ENCODE results near the gene ERICH4. TPM values are rescaled to one million over a fixed set of nuclear protein-coding genes. Genes with fewer than 3 reads are reported as not detected.
"Not testable (repeated sequence)": the region's sequence is repeated elsewhere in the genome, so short reads cannot be mapped to it uniquely, and the experiment has no call there.

The ERICH4 gene
- total RNA-seq, 3 donors from 2014 or later (not counting 1 experiment from before 2014, with no cell fraction given) = not detected

- Mint-ChIP-seq H3K27me3 (ENCODE audit: low read depth in 2 of 2) (peaks cover 33 to 48% of the 10 kb centered on the region in 2 donors), H3K9me3 (no peaks in the 10 kb centered on the region), H3K4me3 (no peak overlapping the region), H3K27ac (no peak overlapping the region), H3K36me3 (no peaks in the 10 kb centered on the region), H3K4me1 (no peaks in the 10 kb centered on the region)
- Histone ChIP-seq H3K27me3 (ENCODE audit: control insufficient read depth, insufficient read depth, low read length) (peaks cover 8% of the 10 kb centered on the region), H3K4me3 (ENCODE audit: low read length) (no peak overlapping the region), H3K27ac (ENCODE audit: low read length) (no peak overlapping the region), H3K9me3 (ENCODE audit: control insufficient read depth, insufficient read depth, low read length) (no peaks in the 10 kb centered on the region), H3K4me1 (ENCODE audit: control insufficient read depth, insufficient read depth, low read length) (no peaks in the 10 kb centered on the region), H3K36me3 (ENCODE audit: control insufficient read depth, insufficient read depth, low read length) (no peaks in the 10 kb centered on the region)
- DNase-seq = no peak
- intact Hi-C loops (cut with micrococcal nuclease) = no loop called here
- no peak for ATAC-seq
- TF ChIP-seq CTCF (IDR thresholded peaks at IDR 0.05) = no peak
- WGBS (ENCODE audit: insufficient coverage) = 81% methylated on average over 2 of the region's 2 CpGs
Observed at GRCh38 chr19:41455936-41456335, 13.0 kb downstream of the ERICH4 start.

GRCh38 chr19:41456342-41456918 is 13.5 kb downstream of the ERICH4 start:
- Mint-ChIP-seq H3K27ac (no peak overlapping the region), H3K4me1 (no peaks in the 10 kb centered on the region), H3K4me3 (no peak overlapping the region), H3K36me3 (no peaks in the 10 kb centered on the region), H3K9me3 (no peaks in the 10 kb centered on the region), H3K27me3 (ENCODE audit: low read depth in 2 of 2) (peaks cover 38 to 52% of the 10 kb centered on the region in 2 donors)
- H3K4me1 ChIP-seq (ENCODE audit: control insufficient read depth, insufficient read depth, low read length) = no peaks in the 10 kb centered on the region
- ATAC-seq (no peak), DNase-seq (no peak)
- intact Hi-C loops (cut with micrococcal nuclease) = no loop called here
- 59% methylated on average over 6 of the region's 7 CpGs for WGBS (ENCODE audit: insufficient coverage)
- H3K36me3 ChIP-seq (ENCODE audit: control insufficient read depth, insufficient read depth, low read length) = no peaks in the 10 kb centered on the region
- H3K27ac ChIP-seq (ENCODE audit: low read length) = no peak overlapping the region
- H3K27me3 ChIP-seq (ENCODE audit: control insufficient read depth, insufficient read depth, low read length) = peaks cover 13% of the 10 kb centered on the region
- TF ChIP-seq CTCF (IDR thresholded peaks at IDR 0.05) = no peak
- H3K4me3 ChIP-seq (ENCODE audit: low read length) = no peak overlapping the region
- no peaks in the 10 kb centered on the region for H3K9me3 ChIP-seq (ENCODE audit: control insufficient read depth, insufficient read depth, low read length)

GRCh38 chr19:41457241-41457640 is 14.3 kb downstream of the ERICH4 start:
- Histone ChIP-seq H3K4me3 (ENCODE audit: low read length) (no peak overlapping the region), H3K27ac (ENCODE audit: low read length) (no peak overlapping the region), H3K27me3 (ENCODE audit: control insufficient read depth, insufficient read depth, low read length) (peaks cover 14% of the 10 kb centered on the region), H3K36me3 (ENCODE audit: control insufficient read depth, insufficient read depth, low read length) (no peaks in the 10 kb centered on the region), H3K4me1 (ENCODE audit: control insufficient read depth, insufficient read depth, low read length) (no peaks in the 10 kb centered on the region), H3K9me3 (ENCODE audit: control insufficient read depth, insufficient read depth, low read length) (no peaks in the 10 kb centered on the region)
- no peaks in the 10 kb centered on the region for H3K36me3 Mint-ChIP-seq
- 75% methylated on average over 1 of the region's 1 CpG for WGBS (ENCODE audit: insufficient coverage)
- H3K4me3 Mint-ChIP-seq = no peak overlapping the region
- no peaks in the 10 kb centered on the region for H3K9me3 Mint-ChIP-seq
- no peak for TF ChIP-seq CTCF (IDR thresholded peaks at IDR 0.05)
- H3K27ac Mint-ChIP-seq = no peak overlapping the region
- no peak for ATAC-seq
- H3K4me1 Mint-ChIP-seq = no peaks in the 10 kb centered on the region
- intact Hi-C loops (cut with micrococcal nuclease) = no loop called here
- DNase-seq = peak in 1 of 2 donors; percentile 45
- H3K27me3 Mint-ChIP-seq (ENCODE audit: low read depth in 2 of 2) = peaks cover 41 to 60% of the 10 kb centered on the region in 2 donors

GRCh38 chr19:41462497-41462896 is 19.5 kb downstream of the ERICH4 start:
- no peak overlapping the region for H3K4me3 ChIP-seq (ENCODE audit: low read length)
- intact Hi-C loops (cut with micrococcal nuclease) = no loop called here
- Mint-ChIP-seq H3K27me3 (ENCODE audit: low read depth in 2 of 2) (peaks cover 59 to 86% of the 10 kb centered on the region in 2 donors), H3K27ac (no peak overlapping the region), H3K4me1 (peaks cover 6 to 8% of the 10 kb centered on the region in 2 donors), H3K4me3 (no peak overlapping the region), H3K36me3 (no peaks in the 10 kb centered on the region), H3K9me3 (no peaks in the 10 kb centered on the region)
- no peaks in the 10 kb centered on the region for H3K36me3 ChIP-seq (ENCODE audit: control insufficient read depth, insufficient read depth, low read length)
- H3K27ac ChIP-seq (ENCODE audit: low read length) = no peak overlapping the region
- WGBS (ENCODE audit: insufficient coverage) = 81% methylated on average over 6 of the region's 6 CpGs
- H3K4me1 ChIP-seq (ENCODE audit: control insufficient read depth, insufficient read depth, low read length) = no peaks in the 10 kb centered on the region
- DNase-seq (no peak), ATAC-seq (no peak)
- peaks cover 14% of the 10 kb centered on the region for H3K27me3 ChIP-seq (ENCODE audit: control insufficient read depth, insufficient read depth, low read length)
- no peak for TF ChIP-seq CTCF (IDR thresholded peaks at IDR 0.05)
- H3K9me3 ChIP-seq (ENCODE audit: control insufficient read depth, insufficient read depth, low read length) = no peaks in the 10 kb centered on the region

- H3K9me3 ChIP-seq (ENCODE audit: control insufficient read depth, insufficient read depth, low read length); H3K36me3 Mint-ChIP-seq; H3K9me3 Mint-ChIP-seq; H3K36me3 ChIP-seq (ENCODE audit: control insufficient read depth, insufficient read depth, low read length); H3K4me3 ChIP-seq (ENCODE audit: low read length); intact Hi-C loops (cut with micrococcal nuclease); H3K4me1 Mint-ChIP-seq; H3K4me1 ChIP-seq (ENCODE audit: control insufficient read depth, insufficient read depth, low read length); DNase-seq: not testable (repeated sequence)
- Mint-ChIP-seq H3K27me3 (ENCODE audit: low read depth in 2 of 2) (peaks cover 65 to 86% of the 10 kb centered on the region in 2 donors), H3K27ac (peak overlapping the region; percentile 39 to 68), H3K4me3 (peak overlapping the region; percentile 71)
- H3K27ac ChIP-seq (ENCODE audit: low read length) = peak overlapping the region; percentile 49
- peak in 1 of 3 donors; percentile 37 for ATAC-seq
- H3K27me3 ChIP-seq (ENCODE audit: control insufficient read depth, insufficient read depth, low read length) = peaks cover 14% of the 10 kb centered on the region
- WGBS (ENCODE audit: insufficient coverage) = 62% methylated on average over 13 of the region's 22 CpGs
Observed at GRCh38 chr19:41463257-41464256, 20.6 kb downstream of the ERICH4 start.
